ENCODE measurements around the gene LSM14B. TPM values are rescaled to one million over a fixed set of nuclear protein-coding genes. Genes with fewer than 3 reads are reported as not detected.

The LSM14B gene
- total RNA-seq, 2 donors from 2014 or later = 25.8 to 32.7 TPM

DNA sequence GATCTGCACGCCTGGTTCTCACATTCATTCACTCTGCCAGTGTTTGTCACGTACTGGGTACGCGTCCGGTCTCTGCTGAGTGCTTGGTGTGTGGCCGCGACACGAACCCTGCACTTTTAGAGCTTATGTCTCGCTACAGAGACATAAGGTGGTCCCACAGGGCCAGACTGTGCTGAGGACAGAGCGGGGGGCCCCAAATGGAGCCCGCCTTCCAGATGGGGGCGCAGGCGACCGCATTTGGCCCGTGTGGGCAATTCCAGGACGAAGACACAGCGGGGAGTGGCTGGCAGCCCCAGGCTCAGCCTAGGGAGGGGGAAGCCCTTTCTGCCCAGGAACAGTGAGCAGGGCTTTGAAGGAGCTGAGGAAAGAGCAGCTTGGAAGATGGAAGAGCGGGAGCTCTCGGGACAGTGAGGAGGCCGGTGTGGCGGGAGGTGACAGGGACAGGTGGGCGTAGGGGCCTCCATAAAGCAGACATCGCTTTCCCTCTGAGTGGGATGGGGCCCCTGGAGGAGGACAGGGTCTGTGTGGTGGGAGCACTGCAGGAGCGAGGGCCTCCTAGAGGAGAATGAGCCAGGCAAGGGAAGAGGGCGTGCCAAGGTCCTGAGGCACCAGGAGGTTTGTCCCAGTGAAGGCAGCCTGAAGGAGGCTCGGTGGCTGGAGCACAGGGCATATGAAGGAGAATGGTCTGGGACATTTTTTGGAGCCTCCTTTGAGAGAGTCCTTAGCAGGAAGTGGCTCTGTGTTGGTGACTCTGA is 52.8 kb downstream of the LSM14B start:
- ATAC-seq (no peak), DNase-seq (ENCODE audit: low spot score) (no peak)
- no peak overlapping the region for H3K4me3 Mint-ChIP-seq
- peaks cover 0 to 3% of the 10 kb centered on the region in 2 donors for H3K4me1 Mint-ChIP-seq (ENCODE audit: low read depth in 2 of 2)
- no peaks in the 10 kb centered on the region for H3K9me3 Mint-ChIP-seq
- H3K27ac Mint-ChIP-seq = no peak overlapping the region
- no peaks in the 10 kb centered on the region for H3K27me3 Mint-ChIP-seq
- H3K36me3 Mint-ChIP-seq = peaks cover 4% of the 10 kb centered on the region

DNA sequence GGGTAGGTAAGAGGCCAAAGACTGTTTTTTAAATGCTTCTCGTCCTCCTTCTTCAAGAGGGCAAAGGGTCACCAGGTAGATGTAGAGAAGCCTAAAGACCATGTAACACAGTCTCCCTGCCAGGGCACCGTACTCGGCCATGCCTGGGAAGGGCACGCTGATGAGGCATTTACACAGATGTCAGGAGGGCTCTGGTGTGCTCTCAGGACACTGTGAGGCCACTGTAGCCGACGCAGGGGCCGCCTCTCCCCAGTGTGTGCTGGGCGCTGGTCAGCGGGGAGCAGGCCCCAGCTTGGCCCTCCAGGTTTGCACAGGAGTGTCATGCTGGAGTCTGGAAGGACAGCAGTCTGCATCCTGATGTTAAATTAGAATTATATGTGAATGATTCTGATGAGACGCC is 53.4 kb downstream of the LSM14B start:
- H3K27me3 Mint-ChIP-seq = no peaks in the 10 kb centered on the region
- H3K4me1 Mint-ChIP-seq (ENCODE audit: low read depth in 2 of 2) = peaks cover 0 to 3% of the 10 kb centered on the region in 2 donors
- DNase-seq (ENCODE audit: low spot score) (no peak), ATAC-seq (no peak)
- no peak overlapping the region for H3K4me3 Mint-ChIP-seq
- peaks cover 4% of the 10 kb centered on the region for H3K36me3 Mint-ChIP-seq
- H3K27ac Mint-ChIP-seq = no peak overlapping the region
- H3K9me3 Mint-ChIP-seq = no peaks in the 10 kb centered on the region

DNA sequence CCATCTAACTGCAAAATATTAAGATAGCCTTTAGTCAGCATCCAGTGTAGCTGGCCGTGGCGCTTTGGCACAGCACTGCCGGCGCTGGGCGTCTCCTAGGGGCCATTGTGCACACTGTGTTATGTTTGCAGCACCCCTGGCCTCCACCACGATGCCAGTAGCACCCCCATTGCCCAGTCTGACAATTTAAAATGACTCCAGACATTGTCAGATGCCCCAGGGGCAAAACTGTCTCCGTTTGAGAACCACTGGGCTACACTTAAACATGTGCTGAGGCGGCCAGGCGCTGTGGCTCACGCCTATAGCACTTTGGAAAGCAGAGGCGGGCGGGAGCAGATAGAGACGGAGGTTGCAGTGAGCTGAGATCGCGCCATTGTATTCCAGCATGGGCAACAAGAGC is 54.6 kb downstream of the LSM14B start:
- no peak overlapping the region for H3K27ac Mint-ChIP-seq
- no peak for DNase-seq (ENCODE audit: low spot score)
- peaks cover 4% of the 10 kb centered on the region for H3K36me3 Mint-ChIP-seq
- peaks cover 3 to 6% of the 10 kb centered on the region in 2 donors for H3K4me1 Mint-ChIP-seq (ENCODE audit: low read depth in 2 of 2)
- no peak overlapping the region for H3K4me3 Mint-ChIP-seq
- no peaks in the 10 kb centered on the region for H3K9me3 Mint-ChIP-seq
- ATAC-seq = no peak
- H3K27me3 Mint-ChIP-seq = no peaks in the 10 kb centered on the region

DNA sequence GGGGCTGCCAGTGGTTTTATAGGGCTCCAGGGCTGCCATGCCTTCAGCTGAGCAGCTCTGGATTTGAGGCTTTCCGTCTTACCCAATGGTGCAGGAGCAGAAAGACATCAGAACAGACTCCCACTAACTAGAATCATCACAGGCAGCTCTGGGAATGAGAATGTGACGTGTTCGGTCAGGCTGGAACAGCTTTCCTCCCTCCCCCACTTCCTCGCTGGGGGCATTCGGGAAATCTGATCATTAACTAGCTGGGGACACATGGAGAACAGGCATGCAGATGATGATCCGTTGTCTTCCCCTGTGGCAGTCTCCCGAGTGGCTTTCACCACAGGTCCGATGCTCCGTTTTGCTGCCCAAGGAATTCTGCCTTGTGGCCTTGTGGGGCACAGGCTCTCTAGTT is 55.0 kb downstream of the LSM14B start:
- H3K4me1 Mint-ChIP-seq (ENCODE audit: low read depth in 2 of 2) = peaks cover 7 to 8% of the 10 kb centered on the region in 2 donors
- no peak for ATAC-seq

DNA sequence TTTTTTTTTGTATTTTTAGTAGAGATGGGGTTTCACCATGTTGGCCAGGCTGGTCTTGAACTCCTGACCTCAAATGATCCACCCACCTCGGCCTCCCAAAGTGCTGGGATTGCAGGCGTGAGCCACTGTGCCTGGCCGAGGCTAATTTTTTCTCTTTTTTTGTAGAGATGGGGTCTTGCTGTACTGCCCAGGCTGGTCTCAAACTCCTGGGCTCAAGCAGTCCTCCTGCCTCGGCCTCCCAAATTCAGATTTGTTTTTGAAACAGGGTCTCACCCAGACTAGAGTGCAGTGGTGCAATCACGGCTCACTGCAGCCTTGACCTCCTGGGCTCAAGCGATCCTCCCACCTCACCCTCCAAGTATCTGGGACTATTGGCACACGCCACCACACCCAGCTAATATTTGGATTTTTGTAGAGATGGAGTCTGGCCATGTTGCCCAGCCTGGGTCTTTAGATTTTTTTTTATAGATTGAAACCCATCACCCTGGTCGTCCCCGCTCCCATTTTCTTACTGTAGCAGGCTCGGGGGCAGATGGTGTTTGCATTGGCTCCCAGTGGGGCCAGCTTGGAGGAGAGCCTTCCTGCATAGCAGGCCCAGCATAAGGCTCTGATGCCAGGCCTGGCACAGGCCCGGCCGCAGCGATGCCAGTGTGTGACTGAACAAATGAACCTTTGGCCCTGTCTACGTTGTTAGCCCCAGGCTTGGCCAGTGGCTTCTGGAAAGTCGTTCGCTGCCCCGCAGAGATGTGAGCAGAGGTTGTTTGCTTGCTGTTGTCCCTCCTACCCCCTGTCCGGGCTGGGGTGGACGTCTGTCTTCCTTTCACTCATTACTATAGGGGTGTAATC is 56.3 kb downstream of the LSM14B start:
- ATAC-seq (no peak), DNase-seq (ENCODE audit: low spot score) (no peak)
- Mint-ChIP-seq H3K36me3 (peaks cover 8% of the 10 kb centered on the region), H3K4me1 (ENCODE audit: low read depth in 2 of 2) (peaks cover 10 to 12% of the 10 kb centered on the region in 2 donors), H3K27me3 (no peaks in the 10 kb centered on the region), H3K4me3 (no peak overlapping the region), H3K9me3 (no peaks in the 10 kb centered on the region), H3K27ac (no peak overlapping the region)

More for the DNA sequence above, 55.0 kb downstream of the LSM14B start:
- DNase-seq (ENCODE audit: low spot score) = no peak
- H3K27ac Mint-ChIP-seq = no peak overlapping the region
- no peaks in the 10 kb centered on the region for H3K9me3 Mint-ChIP-seq
- H3K27me3 Mint-ChIP-seq = no peaks in the 10 kb centered on the region
- peaks cover 8% of the 10 kb centered on the region for H3K36me3 Mint-ChIP-seq
- no peak overlapping the region for H3K4me3 Mint-ChIP-seq

DNA sequence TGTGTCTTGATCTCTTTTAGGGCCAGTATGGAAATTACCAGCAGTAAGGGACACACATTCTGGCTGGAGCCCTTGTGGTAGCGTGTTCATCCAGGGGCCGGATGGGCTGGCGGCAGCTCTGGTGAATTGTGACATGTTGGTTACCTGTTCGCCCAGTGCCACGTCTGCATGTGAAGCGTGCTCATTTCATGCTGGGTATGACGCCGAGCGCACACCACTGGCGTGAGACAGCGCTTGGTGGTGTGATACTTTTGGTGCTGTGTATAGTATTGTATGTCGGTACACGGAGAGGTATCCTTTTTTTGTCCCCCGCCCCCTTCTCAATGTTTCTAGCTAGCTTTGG is 56.9 kb downstream of the LSM14B start:
- H3K36me3 Mint-ChIP-seq = peaks cover 5% of the 10 kb centered on the region
- H3K27me3 Mint-ChIP-seq = no peaks in the 10 kb centered on the region
- H3K9me3 Mint-ChIP-seq = no peaks in the 10 kb centered on the region
- no peak overlapping the region for H3K27ac Mint-ChIP-seq
- no peak for DNase-seq (ENCODE audit: low spot score)
- ATAC-seq = no peak
- no peak overlapping the region for H3K4me3 Mint-ChIP-seq
- peaks cover 14 to 18% of the 10 kb centered on the region in 2 donors for H3K4me1 Mint-ChIP-seq (ENCODE audit: low read depth in 2 of 2)

DNA sequence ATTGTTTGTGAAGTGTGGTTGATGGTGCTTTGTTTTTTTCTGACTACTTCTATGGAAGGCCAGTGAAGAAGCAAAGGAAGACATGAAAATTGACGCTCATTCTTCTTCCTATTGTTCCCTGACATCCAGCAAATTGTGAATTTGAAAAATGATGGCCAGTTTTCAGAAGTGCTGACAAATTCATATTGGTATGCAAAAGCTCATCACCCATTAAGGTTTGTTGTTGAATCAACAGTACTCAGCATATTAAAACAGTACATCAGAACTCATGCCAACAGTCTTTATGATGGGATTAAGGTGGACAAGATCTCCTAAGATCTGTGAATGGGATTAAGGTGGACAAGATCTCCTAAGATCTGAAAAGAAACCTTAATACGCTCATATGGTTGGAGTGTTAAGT is 59.5 kb downstream of the LSM14B start:
- Mint-ChIP-seq H3K4me3 (peak overlapping the region; percentile 80), H3K27ac (peak overlapping the region; percentile 88 to 90), H3K9me3 (no peaks in the 10 kb centered on the region), H3K27me3 (no peaks in the 10 kb centered on the region), H3K36me3 (peaks cover 4% of the 10 kb centered on the region), H3K4me1 (ENCODE audit: low read depth in 2 of 2) (peaks cover 21 to 29% of the 10 kb centered on the region in 2 donors)
- DNase-seq (ENCODE audit: low spot score) = no peak
- ATAC-seq = no peak

DNA sequence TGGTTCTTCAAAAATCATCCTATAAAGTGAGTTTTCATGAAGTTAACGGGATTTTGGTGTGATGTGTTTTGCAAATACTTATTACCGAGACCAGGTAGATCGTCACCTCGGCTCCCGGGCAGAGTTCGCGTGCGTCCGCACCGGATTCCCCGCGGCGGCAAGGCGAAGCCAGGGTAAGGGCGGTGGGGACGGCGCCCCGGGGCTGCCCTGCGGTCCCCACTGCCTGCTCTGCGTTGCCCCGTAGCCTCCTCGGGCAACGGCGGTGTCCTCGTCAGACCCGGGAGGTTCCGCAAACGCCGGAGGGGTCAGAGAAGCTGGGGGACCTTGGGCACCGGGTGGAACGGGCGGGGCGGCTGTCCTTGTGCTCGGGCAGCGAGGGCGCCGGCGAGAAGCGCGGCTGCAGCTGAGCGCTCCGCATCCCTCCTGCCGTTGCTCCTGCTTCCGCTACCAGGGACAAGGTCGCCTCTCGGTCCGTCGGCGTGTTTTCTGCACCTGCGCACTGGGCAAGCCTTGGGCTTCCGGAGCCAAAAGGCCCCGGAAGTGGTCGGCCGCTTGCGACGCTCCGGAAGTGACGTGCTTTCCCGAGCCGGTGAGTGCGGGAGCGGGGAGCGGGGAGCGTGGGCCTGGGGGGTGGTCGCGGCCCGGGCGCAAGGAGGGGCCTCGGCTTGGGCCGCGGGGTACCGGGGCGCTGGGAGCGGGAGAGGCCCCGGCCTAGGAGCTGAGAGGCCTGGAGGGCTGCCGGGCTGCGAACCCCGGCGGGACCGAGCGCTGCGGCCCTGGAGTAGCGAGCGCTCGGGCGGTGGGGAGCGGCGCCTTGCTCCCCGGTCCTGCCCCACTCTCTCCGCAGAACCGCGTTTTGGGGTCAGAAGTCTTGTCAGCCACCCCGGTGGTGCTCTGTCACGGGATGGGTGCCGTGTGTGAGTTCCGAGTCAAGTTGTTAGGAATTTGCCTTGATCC is 60.5 kb downstream of the LSM14B start, which contains the start of gene MTG2:
TSS of gene MTG2 (plus strand) at position 560 of the 957 bp plus-strand sequence. CDS start 10,393 bp downstream, outside the sequence.
- Mint-ChIP-seq H3K9me3 (no peaks in the 10 kb centered on the region), H3K27me3 (no peaks in the 10 kb centered on the region), H3K4me1 (ENCODE audit: low read depth in 2 of 2) (peaks cover 23 to 36% of the 10 kb centered on the region in 2 donors), H3K27ac (peak within 1 kb of the TSS; percentile 88 to 90), H3K4me3 (peak within 1 kb of the TSS; percentile 80), H3K36me3 (peaks cover 4% of the 10 kb centered on the region)
- ATAC-seq (peak; percentile 97), DNase-seq (ENCODE audit: low spot score) (peak; percentile 97)

DNA sequence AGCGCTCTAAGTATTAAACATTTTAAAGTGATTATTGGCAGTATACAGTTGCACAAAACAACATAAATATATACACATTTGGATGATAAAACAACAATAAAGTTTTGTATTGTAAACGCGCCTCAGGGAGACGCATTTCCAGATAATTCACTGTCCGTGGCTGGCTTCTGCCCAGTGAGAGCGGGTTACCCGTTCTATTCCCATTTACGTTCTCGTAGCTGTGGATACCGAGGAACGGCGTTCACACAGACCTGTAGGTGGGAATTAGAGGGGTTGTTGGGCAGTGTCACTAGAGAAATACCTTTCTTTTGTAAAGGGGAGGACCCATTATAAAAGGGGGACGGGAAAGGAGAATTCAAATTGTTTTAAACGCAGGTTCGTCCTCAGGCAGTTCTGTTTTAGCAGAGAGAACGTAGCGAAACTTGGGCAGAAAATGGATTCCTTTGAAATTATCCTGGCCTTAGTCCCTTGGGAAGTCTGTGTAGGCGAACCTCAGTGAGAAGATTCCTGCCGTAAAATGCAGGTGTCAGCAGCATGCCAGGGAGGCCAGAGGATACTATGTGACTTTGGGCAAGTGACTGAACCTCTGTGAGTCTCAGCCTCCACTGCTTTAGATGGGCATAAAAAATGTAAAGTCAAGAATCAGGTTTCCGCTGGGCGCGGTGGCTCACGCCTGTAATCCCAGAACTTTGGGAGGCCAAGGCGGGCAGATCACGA is 61.3 kb downstream of the LSM14B start:
- no peaks in the 10 kb centered on the region for H3K27me3 Mint-ChIP-seq
- H3K27ac Mint-ChIP-seq = peak overlapping the region; percentile 88 to 90
- H3K36me3 Mint-ChIP-seq = peaks cover 4% of the 10 kb centered on the region
- H3K4me1 Mint-ChIP-seq (ENCODE audit: low read depth in 2 of 2) = peaks cover 23 to 38% of the 10 kb centered on the region in 2 donors
- no peaks in the 10 kb centered on the region for H3K9me3 Mint-ChIP-seq
- DNase-seq (ENCODE audit: low spot score) (no peak), ATAC-seq (no peak)
- H3K4me3 Mint-ChIP-seq = peak overlapping the region; percentile 80

Other genes starting within 250 kb of the LSM14B start
- gene TAF4, start 56.6 kb upstream of the LSM14B start, total RNA-seq = 10 to 100 TPM; 22.2 to 53.6 TPM
- 100 to 1,000 TPM; 284 to 315 TPM for gene PSMA7, start 20.9 kb downstream of the LSM14B start, total RNA-seq
- gene SS18L1, start 21.3 kb downstream of the LSM14B start, total RNA-seq = 10 to 100 TPM; 21.2 to 45.0 TPM
- 10 to 100 TPM; 39.3 to 57.9 TPM for gene MTG2, start 60.6 kb downstream of the LSM14B start, total RNA-seq
- not detected for gene HRH3, start 97.8 kb downstream of the LSM14B start, total RNA-seq
- gene OSBPL2, start 116.0 kb downstream of the LSM14B start, total RNA-seq = 10 to 100 TPM; 38.7 to 47.7 TPM
- 100 to 1,000 TPM; 171 to 178 TPM for gene ADRM1, start 180.5 kb downstream of the LSM14B start, total RNA-seq
- 1 to 10 TPM; 1.5 to 1.9 TPM for gene LAMA5, start 244.8 kb downstream of the LSM14B start, total RNA-seq